H1 (cell line): ENCODE results near the gene CCDC40. TPM values are rescaled to one million over a fixed set of nuclear protein-coding genes. Genes with fewer than 3 reads are reported as not detected.
A peak's percentile ranks its signal among the peaks of the same experiment; 100 is the strongest.

Experiments used
- CTCF ChIA-PET: fragments of 300-600 bp; sonication (Branson Sonifier 250); formaldehyde crosslinking; loops from one replicate; lab custom pipeline; 2021; ENCODE audit not compliant: partially characterized antibody; lab: Charles Lee
- POLR2A ChIA-PET: fragments of 300-600 bp; sonication (Branson Sonifier 250); formaldehyde crosslinking; loops from one replicate; lab custom pipeline; 2021; ENCODE audit warnings: inconsistent platforms; ENCODE audit not compliant: partially characterized antibody; lab: Charles Lee
- DNase-seq, 2 experiments: peaks; one replicate each; pipeline versions ENCODE4 v3.0.0 to v3.0.0-alpha.2; 2010 to 2022; ENCODE audit warnings: low spot score in 2 of 2, low read depth in 1 of 2, mixed read lengths in 1 of 2
- FAIRE-seq: peaks from 2 replicates; lab custom pipeline; 2011; peaks lifted over from hg19 to GRCh38; lab: Jason Lieb, UNC
- H2AFZ ChIP-seq: 2 replicates; pipeline ENCODE4 v1.8.1; 2012; ENCODE audit warnings: low read length, inconsistent platforms
- H2AK5ac ChIP-seq: 2 replicates; pipeline ENCODE4 v1.6.1; 2013; ENCODE audit warnings: low read depth, low read length
- H2BK120ac ChIP-seq: replicated peaks from 2 replicates; pipeline ENCODE3; 2013; ENCODE audit warnings: low read depth, low read length, inconsistent platforms
- H2BK12ac ChIP-seq: 2 replicates; pipeline ENCODE4 v1.6.1; 2013; ENCODE audit warnings: low read depth, low read length
- H2BK15ac ChIP-seq: 2 replicates; pipeline ENCODE4 v1.6.1; 2013; ENCODE audit warnings: low read length
- H2BK20ac ChIP-seq: 2 replicates; pipeline ENCODE4 v1.6.1; 2013; ENCODE audit warnings: low read length
- H2BK5ac ChIP-seq: 2 replicates; pipeline ENCODE4 v1.6.1; 2013; ENCODE audit warnings: low read depth, low read length
- H3K14ac ChIP-seq: 2 replicates; pipeline ENCODE4 v1.6.1; 2013; ENCODE audit warnings: inconsistent platforms; ENCODE audit not compliant: insufficient read length
- H3K18ac ChIP-seq: 2 replicates; pipeline ENCODE4 v1.6.1; 2013; ENCODE audit warnings: low read length; ENCODE audit errors: extremely low read depth
- H3K23ac ChIP-seq: 2 replicates; pipeline ENCODE4 v1.6.1; 2013; ENCODE audit warnings: inconsistent platforms; ENCODE audit not compliant: insufficient read length
- H3K23me2 ChIP-seq: 2 replicates; pipeline ENCODE4 v1.6.1; 2013; ENCODE audit warnings: low read depth, low read length
- H3K27ac ChIP-seq: 2 replicates; pipeline ENCODE4 v1.6.1; 2011; ENCODE audit warnings: low read depth, low read length, inconsistent platforms
- H3K27me3 ChIP-seq, 4 experiments: replicated peaks in 1 of 4; 1 replicate in 1 of 4; 2 replicates in 3 of 4; pipeline versions ENCODE4 v1.6.1 to v1.8.1; 2011 to 2013; ENCODE audit warnings: low read length in 3 of 4, mild to moderate bottlenecking in 3 of 4, inconsistent platforms in 2 of 4, mixed read lengths in 2 of 4, moderate library complexity in 1 of 4; ENCODE audit not compliant: control insufficient read depth in 3 of 4, insufficient read depth in 3 of 4; ENCODE audit errors: extremely low read depth in 1 of 4
- H3K36me3 ChIP-seq, 4 experiments: 2 replicates each; pipeline versions ENCODE4 v1.6.1 to v1.8.1; 2011 to 2013; ENCODE audit warnings: mild to moderate bottlenecking in 4 of 4, low read length in 3 of 4, moderate library complexity in 2 of 4, control low read depth in 1 of 4, inconsistent platforms in 1 of 4; ENCODE audit not compliant: insufficient read depth in 4 of 4, control insufficient read depth in 2 of 4
- H3K4ac ChIP-seq: replicated peaks from 2 replicates; pipeline ENCODE3; 2013; ENCODE audit warnings: low read length, low read depth, mixed read lengths, inconsistent platforms; ENCODE audit not compliant: insufficient read length
- H3K4me1 ChIP-seq, 4 experiments: replicated peaks in 1 of 4; 1 replicate in 1 of 4; 2 replicates in 3 of 4; pipeline versions ENCODE4 v1.6.1 to v1.8.1; 2011 to 2013; ENCODE audit warnings: low read length in 3 of 4, inconsistent platforms in 2 of 4, mixed read lengths in 1 of 4; ENCODE audit not compliant: insufficient read depth in 4 of 4, control insufficient read depth in 3 of 4
- H3K4me2 ChIP-seq, 2 experiments: 2 replicates each; pipeline versions ENCODE4 v1.6.1 to v1.8.1; 2011 to 2013; ENCODE audit warnings: low read depth in 2 of 2, low read length in 2 of 2, control low read depth in 1 of 2, inconsistent platforms in 1 of 2, mild to moderate bottlenecking in 1 of 2; ENCODE audit not compliant: insufficient read depth in 1 of 2
- H3K4me3 ChIP-seq, 4 experiments: fragments of 200-600, 300-600 bp in 1 of 4; sonication (generic), shearing (Covaris generic), sonication (Bioruptor Twin) in 1 of 4; 2 replicates each; pipeline versions ENCODE4 v1.5.1 to v1.8.1; 2011 to 2016; ENCODE audit warnings: low read length in 4 of 4, low read depth in 3 of 4, control low read depth in 2 of 4, inconsistent platforms in 2 of 4, mild to moderate bottlenecking in 2 of 4, mixed read lengths in 1 of 4, moderate library complexity in 1 of 4; ENCODE audit not compliant: insufficient read depth in 2 of 4; ENCODE audit errors: extremely low read depth in 1 of 4
- H3K56ac ChIP-seq: replicated peaks from 2 replicates; pipeline ENCODE3; 2013; ENCODE audit warnings: low read depth, mild to moderate bottlenecking, mixed read lengths, low read length, inconsistent platforms; ENCODE audit not compliant: insufficient read length
- H3K79me1 ChIP-seq: 2 replicates; pipeline ENCODE4 v1.6.1; 2013; ENCODE audit warnings: low read depth, low read length, control low read depth
- H3K79me2 ChIP-seq, 2 experiments: 2 replicates each; pipeline versions ENCODE4 v1.6.1 to v1.8.1; 2012 to 2013; ENCODE audit warnings: low read length in 2 of 2, mild to moderate bottlenecking in 2 of 2, inconsistent platforms in 1 of 2; ENCODE audit not compliant: insufficient read depth in 2 of 2, control insufficient read depth in 1 of 2
- H3K9ac ChIP-seq, 4 experiments: replicated peaks in 1 of 4; 1 replicate in 1 of 4; 2 replicates in 3 of 4; pipeline versions ENCODE4 v1.6.1 to v1.8.1; 2011 to 2013; ENCODE audit warnings: low read depth in 3 of 4, low read length in 3 of 4, control low read depth in 2 of 4, mild to moderate bottlenecking in 2 of 4, moderate library complexity in 2 of 4, inconsistent platforms in 1 of 4; ENCODE audit errors: extremely low read depth in 1 of 4
- H3K9me3 ChIP-seq, 2 experiments: 2 replicates each; pipeline versions ENCODE4 v1.6.1 to v1.8.1; 2012 to 2013; ENCODE audit warnings: mild to moderate bottlenecking in 2 of 2, moderate library complexity in 2 of 2, control low read depth in 1 of 2, inconsistent platforms in 1 of 2, low read depth in 1 of 2, low read length in 1 of 2, mixed read lengths in 1 of 2; ENCODE audit not compliant: insufficient read depth in 2 of 2
- H4K20me1 ChIP-seq, 2 experiments: replicated peaks in 1 of 2; 2 replicates each; pipeline versions ENCODE3 to v1.8.1; 2011 to 2013; ENCODE audit warnings: inconsistent platforms in 2 of 2, low read length in 2 of 2, mild to moderate bottlenecking in 1 of 2; ENCODE audit not compliant: insufficient read depth in 2 of 2, control insufficient read depth in 1 of 2
- H4K5ac ChIP-seq: 2 replicates; pipeline ENCODE4 v1.6.1; 2013; ENCODE audit warnings: low read length, low read depth, mixed read lengths, inconsistent platforms; ENCODE audit not compliant: insufficient read length
- H4K8ac ChIP-seq: 2 replicates; pipeline ENCODE4 v1.8.0; 2013; ENCODE audit warnings: mild to moderate bottlenecking, moderate library complexity, low read length, inconsistent platforms; ENCODE audit not compliant: insufficient read depth; ENCODE audit errors: extremely low read depth
- H4K91ac ChIP-seq: replicated peaks from 2 replicates; pipeline ENCODE3; 2013; ENCODE audit warnings: low read length, mixed read lengths, inconsistent platforms; ENCODE audit not compliant: insufficient read length
- E2F6 ChIP-seq: IDR thresholded peaks from 2 replicates; pipeline ENCODE4 v1.6.1; 2012; ENCODE audit warnings: inconsistent platforms
- EP300 ChIP-seq, 2 experiments: IDR thresholded peaks; 1 replicate in 1 of 2; 2 replicates in 1 of 2; pipeline ENCODE4 v1.6.1; 2011 to 2012; ENCODE audit warnings: low read depth in 2 of 2, low read length in 2 of 2, mild to moderate bottlenecking in 2 of 2, borderline replicate concordance in 1 of 2, inconsistent platforms in 1 of 2, moderate library complexity in 1 of 2
- FOSL1 ChIP-seq: IDR thresholded peaks from 2 replicates; pipeline ENCODE4 v1.6.1; 2011; ENCODE audit warnings: mild to moderate bottlenecking, low read depth, low read length, moderate library complexity; ENCODE audit not compliant: insufficient read depth
- GABPA ChIP-seq: IDR thresholded peaks from 2 replicates; pipeline ENCODE4 v1.6.1; 2011; ENCODE audit warnings: mild to moderate bottlenecking, low read length, moderate library complexity, borderline replicate concordance; ENCODE audit not compliant: insufficient read depth
- GTF2F1 ChIP-seq: IDR thresholded peaks from 2 replicates; pipeline ENCODE4 v1.6.1; 2012; ENCODE audit warnings: low read depth, low read length, improper control_type of control experiment, borderline replicate concordance
- KDM5A ChIP-seq: fragments of 200-600 bp; IDR thresholded peaks from 2 replicates; pipeline ENCODE4 v1.7.1; 2012; ENCODE audit warnings: mild to moderate bottlenecking, low read length, inconsistent platforms, mixed read lengths
- POLR2A ChIP-seq, 2 experiments: IDR thresholded peaks; 1 replicate in 1 of 2; 2 replicates in 1 of 2; pipeline ENCODE4 v1.6.1; 2011; ENCODE audit warnings: low read depth in 2 of 2, low read length in 2 of 2, mild to moderate bottlenecking in 2 of 2; ENCODE audit errors: control extremely low read depth in 1 of 2
- SIN3A ChIP-seq, 2 experiments: IDR thresholded peaks in 1 of 2; conservative IDR thresholded peaks in 1 of 2; 2 replicates each; pipeline ENCODE4 v1.6.1; 2011 to 2012; ENCODE audit warnings: low read length in 2 of 2, improper control_type of control experiment in 1 of 2, low read depth in 1 of 2, mild to moderate bottlenecking in 1 of 2
- SIRT6 ChIP-seq: IDR thresholded peaks from one replicate; pipeline ENCODE4 v1.7.1; 2012; ENCODE audit warnings: low read length, inconsistent platforms
- SIX5 ChIP-seq: IDR thresholded peaks from 2 replicates; pipeline ENCODE4 v1.6.1; 2011; ENCODE audit warnings: mild to moderate bottlenecking, low read depth, low read length
- SP4 ChIP-seq: IDR thresholded peaks from 2 replicates; pipeline ENCODE4 v1.6.1; 2012; ENCODE audit warnings: low read length, inconsistent platforms
- TEAD4 ChIP-seq: IDR thresholded peaks from 2 replicates; pipeline ENCODE4 v1.6.1; 2012; ENCODE audit warnings: low read depth, low read length, inconsistent platforms, mixed read lengths
- YY1 ChIP-seq: IDR thresholded peaks from 2 replicates; pipeline ENCODE4 v1.6.1; 2011; ENCODE audit warnings: low read depth, mild to moderate bottlenecking, low read length
- WGBS, 2 experiments: shearing (Covaris generic) in 1 of 2; methylation state at CpG; one replicate each; pipeline versions ENCODE4 v1.1.6 to v1.1.7; 2013 to 2015; ENCODE audit warnings: low lambda C conversion rate in 2 of 2, mixed read lengths in 2 of 2, inconsistent platforms in 1 of 2, low coverage in 1 of 2, missing lambda C conversion rate in 1 of 2; ENCODE audit not compliant: insufficient replicate concordance in 2 of 2, insufficient coverage in 1 of 2, insufficient read length in 1 of 2; ENCODE audit errors: extremely low coverage in 1 of 2, missing lambda C conversion rate in 1 of 2; 5-methylcytosine and 5-hydroxymethylcytosine counted together
- polyA plus RNA-seq, 7 experiments: library from polyadenylated mRNA; depleted of rRNA in 3 of 7; stranded (reverse) in 5 of 7; unstranded in 2 of 7; fragments of >200 nt in 5 of 7; fragments of 200-250 nt in 2 of 7; gene quantifications; 1 replicate in 5 of 7; 2 replicates in 1 of 7; 4 replicates in 1 of 7; pipeline versions ENCODE4 v1.2.1 to v1.2.3, GENCODE V29; 2011 to 2013; ENCODE audit warnings: missing spikeins in 2 of 7, mixed read lengths in 2 of 7
- total RNA-seq: library from RNA; stranded (reverse); fragmentation: NEBNext Ultra II Directional; extraction: Animal tissue kit (Norgen Biotek cat#: 25700); gene quantifications from 2 replicates; pipeline ENCODE4 v1.2.1, GENCODE V29; 2021

The CCDC40 gene
- total and polyA plus RNA-seq, 2 of the 8 experiments (the other 6 are each of a cell fraction or from before 2014, with no cell fraction given), result 4.1 to 11.5 TPM

- H2BK120ac ChIP-seq, result no peak overlapping the region
- 93% methylated on average over 13 of the region's 13 CpGs; no CpG with 5 or more reads in 1 of the 2 experiments for WGBS, 2 experiments
- no peak overlapping the region for H3K4me3 ChIP-seq
- DNase-seq (no peak), FAIRE-seq (no peak)
- no peak overlapping the region for H2BK20ac ChIP-seq
- no peak overlapping the region for H4K5ac ChIP-seq
- no peaks in the 10 kb centered on the region for H3K36me3 ChIP-seq
- no peak overlapping the region for H2BK5ac ChIP-seq
- H3K18ac ChIP-seq, result no peak overlapping the region
- peaks cover 15 to 26% (median 21%) of the 10 kb centered on the region in 4 experiments for H3K4me1 ChIP-seq
- no peak overlapping the region for H2AFZ ChIP-seq
- CTCF ChIA-PET, result interaction anchor here (0.6 to 4.6 kb wide), 10 partner anchors 11 to 253 kb away, joined by 3 to 53 read pairs (median 6); no protein-coding TSS in a partner anchor
- POLR2A ChIA-PET, result interaction anchor here (0.6 to 3.7 kb wide), 14 partner anchors 8 to 272 kb away, joined by 3 to 20 read pairs (median 4); no protein-coding TSS in a partner anchor
- H4K20me1 ChIP-seq, result peaks cover 9 to 16% of the 10 kb centered on the region in 2 experiments
- H3K23ac ChIP-seq, result no peak overlapping the region
- H3K4ac ChIP-seq, result no peak overlapping the region
- no peak overlapping the region for H3K56ac ChIP-seq
- no peaks in the 10 kb centered on the region for H3K9me3 ChIP-seq
- no peak overlapping the region for H3K14ac ChIP-seq
- peaks cover 0 to 12% of the 10 kb centered on the region in 2 experiments; a peak in 1 of 4 replicates for H3K79me2 ChIP-seq
- no peak overlapping the region for H2BK15ac ChIP-seq
- H3K27me3 ChIP-seq, result peaks cover 0 to 2% (median 0%) of the 10 kb centered on the region in 4 experiments; a peak in 2 of 7 replicates
- H3K79me1 ChIP-seq, result peaks cover 4% of the 10 kb centered on the region
- no peak overlapping the region for H4K8ac ChIP-seq
- H4K91ac ChIP-seq, result no peak overlapping the region
- no peaks in the 10 kb centered on the region for H3K23me2 ChIP-seq
- no peak overlapping the region for H3K9ac ChIP-seq
- no peak overlapping the region for H3K27ac ChIP-seq
- no peak overlapping the region for H2BK12ac ChIP-seq
- no peak overlapping the region; a peak in 1 of 4 replicates for H3K4me2 ChIP-seq
- 0 out of 2 replicates have a peak overlapping the region, but pooled peaks have one; percentile 33 for H2AK5ac ChIP-seq
- TF ChIP-seq KDM5A, result no peak
- no peak for TF ChIP-seq SP4
- no peak for TF ChIP-seq POLR2A (IDR thresholded peaks at IDR 0.05; ENCODE audit: control extremely low read depth in 1 of 2, low read depth in 2 of 2, low read length in 2 of 2)
- no peak for TF ChIP-seq YY1
- TF ChIP-seq SIN3A (conservative IDR thresholded peaks at IDR 0.05 in 1 of 2, IDR thresholded peaks at IDR 0.05 in 1 of 2; ENCODE audit: low read depth in 1 of 2, low read length in 2 of 2), result no peak
- no peak for TF ChIP-seq SIRT6
- TF ChIP-seq GABPA, result no peak
- TF ChIP-seq GTF2F1, result no peak
- TF ChIP-seq FOSL1, result no peak
- no peak for TF ChIP-seq EP300 (IDR thresholded peaks at IDR 0.05; ENCODE audit: borderline replicate concordance in 1 of 2, low read depth in 2 of 2, low read length in 2 of 2)
- no peak for TF ChIP-seq SIX5
- TF ChIP-seq E2F6, result no peak
- no peak for TF ChIP-seq TEAD4
These were observed 41.8 kb upstream of the CCDC40 start for GRCh38 chr17:79994602-79995001.
